HepG2 (cell line): ENCODE measurements around the gene RAP2A.

Source experiments
- EP300 ChIP-seq, 3 experiments: sonication (generic) in 1 of 3; formaldehyde crosslinking in 1 of 3; IDR thresholded peaks; 2 replicates each; pipeline versions ENCODE4 v1.5.1 to v1.6.1; 2011 to 2020; ENCODE audit warnings: low read depth in 2 of 3, low read length in 2 of 3, borderline replicate concordance in 1 of 3, improper control_type of control experiment in 1 of 3, mild to moderate bottlenecking in 1 of 3, missing genetic modification reagents in 1 of 3, moderate library complexity in 1 of 3
- ZKSCAN8 ChIP-seq: IDR thresholded peaks from 2 replicates; pipeline ENCODE4 v1.6.1; 2016; ENCODE audit warnings: borderline replicate concordance, missing genetic modification reagents, missing compliant biosample characterization
- ZNF10 ChIP-seq: sonication (generic); formaldehyde crosslinking; IDR thresholded peaks from 2 replicates; pipeline ENCODE4 v1.4.0; 2020; ENCODE audit warnings: mild to moderate bottlenecking, low read depth, missing genetic modification reagents, borderline replicate concordance
- ZNF773 ChIP-seq: sonication (generic); formaldehyde crosslinking; IDR thresholded peaks from 2 replicates; pipeline ENCODE4 v1.4.0; 2020; ENCODE audit warnings: missing genetic modification reagents, borderline replicate concordance
- TF ChIP-seq, protein P1 (sequence below): sonication (generic); formaldehyde crosslinking; IDR thresholded peaks from 2 replicates; pipeline ENCODE4 v1.5.1; 2020; ENCODE audit warnings: mild to moderate bottlenecking, missing genetic modification reagents, moderate library complexity

DNA sequence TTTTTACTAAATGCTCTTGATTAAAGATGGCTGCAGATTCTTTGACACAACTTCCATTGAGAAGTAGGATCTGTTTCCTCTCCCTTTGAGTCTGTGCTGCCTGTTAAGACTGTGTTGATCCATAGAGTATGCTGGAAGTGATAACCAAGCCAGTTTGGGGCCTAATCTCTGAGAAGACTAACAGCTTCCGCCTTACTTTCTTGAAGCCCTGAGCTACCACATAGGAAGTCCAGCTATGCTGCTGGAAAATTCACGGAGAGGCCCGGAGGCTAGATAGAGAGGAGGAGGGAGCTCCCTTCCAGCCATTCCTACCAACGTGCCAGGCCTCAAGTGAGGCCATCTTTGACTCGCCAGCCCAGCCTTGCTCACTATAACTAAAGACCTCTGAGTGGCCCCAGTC is 12.5 kb downstream of the RAP2A start:
- TF ChIP-seq ZKSCAN8 (CRISPR knock-in tag) (no peak), ZNF10 (CRISPR knock-in tag) (no peak), ZNF773 (CRISPR knock-in tag) (no peak), EP300 (IDR thresholded peaks at IDR 0.05; ENCODE audit: low read depth in 2 of 2, low read length in 2 of 2) (no peak), EP300 (CRISPR knock-in tag; IDR thresholded peaks at IDR 0.05; ENCODE audit: borderline replicate concordance) (no peak)
- TF ChIP-seq, protein P1, sequence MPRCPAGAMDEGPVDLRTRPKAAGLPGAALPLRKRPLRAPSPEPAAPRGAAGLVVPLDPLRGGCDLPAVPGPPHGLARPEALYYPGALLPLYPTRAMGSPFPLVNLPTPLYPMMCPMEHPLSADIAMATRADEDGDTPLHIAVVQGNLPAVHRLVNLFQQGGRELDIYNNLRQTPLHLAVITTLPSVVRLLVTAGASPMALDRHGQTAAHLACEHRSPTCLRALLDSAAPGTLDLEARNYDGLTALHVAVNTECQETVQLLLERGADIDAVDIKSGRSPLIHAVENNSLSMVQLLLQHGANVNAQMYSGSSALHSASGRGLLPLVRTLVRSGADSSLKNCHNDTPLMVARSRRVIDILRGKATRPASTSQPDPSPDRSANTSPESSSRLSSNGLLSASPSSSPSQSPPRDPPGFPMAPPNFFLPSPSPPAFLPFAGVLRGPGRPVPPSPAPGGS (CRISPR knock-in tag): no peak
